ENCODE data around the gene EHMT1.

DNA sequence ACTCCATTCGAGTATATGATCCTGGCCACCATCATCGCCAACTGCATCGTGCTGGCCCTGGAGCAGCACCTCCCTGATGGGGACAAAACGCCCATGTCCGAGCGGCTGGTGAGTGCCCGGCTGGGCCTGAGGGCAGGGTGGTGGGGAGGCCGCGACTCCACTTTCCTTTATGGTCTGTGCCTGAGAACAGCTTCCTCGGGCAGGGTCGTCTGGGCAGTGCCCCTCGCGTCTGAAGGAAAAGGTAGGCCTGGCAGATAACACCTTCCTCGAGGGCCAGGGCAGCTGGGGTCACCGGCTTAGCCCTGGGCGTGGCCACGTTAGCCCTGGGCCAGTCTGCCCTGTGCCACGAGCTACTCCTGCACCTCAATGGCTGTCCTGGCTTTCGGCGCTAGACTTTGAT is 260.2 kb downstream of the EHMT1 start:
- TF ChIP-seq, protein P1, sequence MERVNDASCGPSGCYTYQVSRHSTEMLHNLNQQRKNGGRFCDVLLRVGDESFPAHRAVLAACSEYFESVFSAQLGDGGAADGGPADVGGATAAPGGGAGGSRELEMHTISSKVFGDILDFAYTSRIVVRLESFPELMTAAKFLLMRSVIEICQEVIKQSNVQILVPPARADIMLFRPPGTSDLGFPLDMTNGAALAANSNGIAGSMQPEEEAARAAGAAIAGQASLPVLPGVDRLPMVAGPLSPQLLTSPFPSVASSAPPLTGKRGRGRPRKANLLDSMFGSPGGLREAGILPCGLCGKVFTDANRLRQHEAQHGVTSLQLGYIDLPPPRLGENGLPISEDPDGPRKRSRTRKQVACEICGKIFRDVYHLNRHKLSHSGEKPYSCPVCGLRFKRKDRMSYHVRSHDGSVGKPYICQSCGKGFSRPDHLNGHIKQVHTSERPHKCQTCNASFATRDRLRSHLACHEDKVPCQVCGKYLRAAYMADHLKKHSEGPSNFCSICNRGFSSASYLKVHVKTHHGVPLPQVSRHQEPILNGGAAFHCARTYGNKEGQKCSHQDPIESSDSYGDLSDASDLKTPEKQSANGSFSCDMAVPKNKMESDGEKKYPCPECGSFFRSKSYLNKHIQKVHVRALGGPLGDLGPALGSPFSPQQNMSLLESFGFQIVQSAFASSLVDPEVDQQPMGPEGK (CRISPR knock-in tag; IDR thresholded peaks at IDR 0.05; ENCODE audit: borderline replicate concordance), result no peak
- TF ChIP-seq PPARA (CRISPR knock-in tag; IDR thresholded peaks at IDR 0.05; ENCODE audit: borderline replicate concordance) (no peak), ZNF70 (CRISPR knock-in tag; IDR thresholded peaks at IDR 0.05) (no peak), ESRRG (CRISPR knock-in tag; IDR thresholded peaks at IDR 0.05) (no peak), TCF4 (CRISPR knock-in tag; IDR thresholded peaks at IDR 0.05; ENCODE audit: borderline replicate concordance) (no peak), CSDC2 (CRISPR knock-in tag; IDR thresholded peaks at IDR 0.05) (no peak), RARB (CRISPR knock-in tag; IDR thresholded peaks at IDR 0.05) (no peak), ZFP30 (CRISPR knock-in tag; IDR thresholded peaks at IDR 0.05) (no peak), ARNTL (CRISPR knock-in tag; IDR thresholded peaks at IDR 0.05; ENCODE audit: borderline replicate concordance, low read depth) (no peak), SNAI2 (CRISPR knock-in tag; IDR thresholded peaks at IDR 0.05) (no peak), ZFP3 (CRISPR knock-in tag; IDR thresholded peaks at IDR 0.05) (no peak), GLIS3 (CRISPR knock-in tag; IDR thresholded peaks at IDR 0.05) (no peak)
- TF ChIP-seq, protein P2, sequence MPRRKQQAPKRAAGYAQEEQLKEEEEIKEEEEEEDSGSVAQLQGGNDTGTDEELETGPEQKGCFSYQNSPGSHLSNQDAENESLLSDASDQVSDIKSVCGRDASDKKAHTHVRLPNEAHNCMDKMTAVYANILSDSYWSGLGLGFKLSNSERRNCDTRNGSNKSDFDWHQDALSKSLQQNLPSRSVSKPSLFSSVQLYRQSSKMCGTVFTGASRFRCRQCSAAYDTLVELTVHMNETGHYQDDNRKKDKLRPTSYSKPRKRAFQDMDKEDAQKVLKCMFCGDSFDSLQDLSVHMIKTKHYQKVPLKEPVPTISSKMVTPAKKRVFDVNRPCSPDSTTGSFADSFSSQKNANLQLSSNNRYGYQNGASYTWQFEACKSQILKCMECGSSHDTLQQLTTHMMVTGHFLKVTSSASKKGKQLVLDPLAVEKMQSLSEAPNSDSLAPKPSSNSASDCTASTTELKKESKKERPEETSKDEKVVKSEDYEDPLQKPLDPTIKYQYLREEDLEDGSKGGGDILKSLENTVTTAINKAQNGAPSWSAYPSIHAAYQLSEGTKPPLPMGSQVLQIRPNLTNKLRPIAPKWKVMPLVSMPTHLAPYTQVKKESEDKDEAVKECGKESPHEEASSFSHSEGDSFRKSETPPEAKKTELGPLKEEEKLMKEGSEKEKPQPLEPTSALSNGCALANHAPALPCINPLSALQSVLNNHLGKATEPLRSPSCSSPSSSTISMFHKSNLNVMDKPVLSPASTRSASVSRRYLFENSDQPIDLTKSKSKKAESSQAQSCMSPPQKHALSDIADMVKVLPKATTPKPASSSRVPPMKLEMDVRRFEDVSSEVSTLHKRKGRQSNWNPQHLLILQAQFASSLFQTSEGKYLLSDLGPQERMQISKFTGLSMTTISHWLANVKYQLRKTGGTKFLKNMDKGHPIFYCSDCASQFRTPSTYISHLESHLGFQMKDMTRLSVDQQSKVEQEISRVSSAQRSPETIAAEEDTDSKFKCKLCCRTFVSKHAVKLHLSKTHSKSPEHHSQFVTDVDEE (CRISPR knock-in tag; IDR thresholded peaks at IDR 0.05), result no peak
- TF ChIP-seq, protein P3, sequence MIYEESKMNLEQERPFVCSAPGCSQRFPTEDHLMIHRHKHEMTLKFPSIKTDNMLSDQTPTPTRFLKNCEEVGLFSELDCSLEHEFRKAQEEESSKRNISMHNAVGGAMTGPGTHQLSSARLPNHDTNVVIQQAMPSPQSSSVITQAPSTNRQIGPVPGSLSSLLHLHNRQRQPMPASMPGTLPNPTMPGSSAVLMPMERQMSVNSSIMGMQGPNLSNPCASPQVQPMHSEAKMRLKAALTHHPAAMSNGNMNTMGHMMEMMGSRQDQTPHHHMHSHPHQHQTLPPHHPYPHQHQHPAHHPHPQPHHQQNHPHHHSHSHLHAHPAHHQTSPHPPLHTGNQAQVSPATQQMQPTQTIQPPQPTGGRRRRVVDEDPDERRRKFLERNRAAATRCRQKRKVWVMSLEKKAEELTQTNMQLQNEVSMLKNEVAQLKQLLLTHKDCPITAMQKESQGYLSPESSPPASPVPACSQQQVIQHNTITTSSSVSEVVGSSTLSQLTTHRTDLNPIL (CRISPR knock-in tag; IDR thresholded peaks at IDR 0.05; ENCODE audit: low read depth), result no peak
